Dedifferentiated amniotic fluid mesenchymal stem cell (primary cell): ENCODE measurements around the gene WHRN.

Source experiments
- DNase-seq: peaks from one replicate; pipeline ENCODE4 v3.0.0-alpha.2; 2016; ENCODE audit errors: extremely low spot score

Gene WHRN

DNA sequence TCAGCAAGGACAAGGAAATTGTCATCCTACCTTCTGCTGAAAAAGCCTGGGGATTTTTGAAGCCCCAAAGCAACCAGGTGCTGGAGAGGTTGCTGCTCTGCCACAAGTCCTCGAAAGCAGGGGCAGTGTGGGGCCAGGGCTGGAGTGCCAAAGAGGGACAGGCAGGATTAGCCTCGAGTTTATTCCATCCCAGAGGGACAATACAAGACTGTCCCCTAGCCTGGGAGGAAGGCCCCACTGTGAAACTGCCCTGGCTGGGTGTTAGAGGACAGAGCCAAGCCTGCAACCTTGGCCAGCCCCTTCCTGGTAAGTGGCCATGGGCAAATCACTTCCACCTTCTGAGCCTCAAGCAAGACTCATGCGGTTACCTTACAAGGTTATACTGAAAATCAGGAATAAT lies 55.1 kb downstream of the WHRN start:
- DNase-seq, result no peak

- no peak for DNase-seq
Observed at GRCh38 chr9:114449236-114449635, 56.0 kb downstream of the WHRN start.

GRCh38 chr9:114448706-114449105 lies 56.6 kb downstream of the WHRN start:
- no peak for DNase-seq

DNA sequence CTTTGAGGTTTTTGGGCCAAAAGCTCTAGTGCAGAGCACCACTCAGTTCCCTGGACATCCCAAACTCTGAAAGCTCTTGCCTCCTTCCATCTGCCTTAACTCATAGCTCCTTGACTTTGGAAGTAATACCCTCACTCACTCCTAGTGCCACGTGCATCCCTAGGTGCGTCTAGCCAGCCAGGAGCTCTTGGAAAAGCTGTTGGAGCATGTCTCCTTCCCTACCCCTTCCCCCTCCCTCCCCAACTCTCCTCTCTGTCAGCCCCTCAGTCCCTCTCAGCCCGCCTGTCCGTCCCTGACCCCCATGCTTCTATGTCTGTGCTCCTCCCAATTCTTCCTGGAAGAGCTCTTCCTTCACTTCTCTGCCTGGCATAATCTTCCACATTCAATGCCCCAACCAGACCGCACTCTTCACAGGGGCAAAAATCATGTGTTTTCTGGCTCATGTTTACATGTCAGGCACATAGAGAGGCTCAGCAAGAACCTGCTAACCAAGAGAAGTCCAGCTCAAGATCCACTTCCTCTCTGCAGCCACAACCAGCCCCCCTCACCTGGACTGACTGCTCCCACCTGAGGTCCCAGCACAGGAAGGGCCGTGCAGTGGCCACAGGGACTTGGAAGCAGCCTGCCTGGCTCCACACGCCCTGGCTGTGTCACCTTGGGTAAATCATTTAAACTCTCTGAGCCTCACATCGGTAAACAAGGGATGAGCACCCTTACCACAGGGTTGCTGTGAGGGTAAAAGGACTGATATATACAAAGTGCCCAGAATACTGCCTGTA lies 58.4 kb downstream of the WHRN start:
- no peak for DNase-seq

DNA sequence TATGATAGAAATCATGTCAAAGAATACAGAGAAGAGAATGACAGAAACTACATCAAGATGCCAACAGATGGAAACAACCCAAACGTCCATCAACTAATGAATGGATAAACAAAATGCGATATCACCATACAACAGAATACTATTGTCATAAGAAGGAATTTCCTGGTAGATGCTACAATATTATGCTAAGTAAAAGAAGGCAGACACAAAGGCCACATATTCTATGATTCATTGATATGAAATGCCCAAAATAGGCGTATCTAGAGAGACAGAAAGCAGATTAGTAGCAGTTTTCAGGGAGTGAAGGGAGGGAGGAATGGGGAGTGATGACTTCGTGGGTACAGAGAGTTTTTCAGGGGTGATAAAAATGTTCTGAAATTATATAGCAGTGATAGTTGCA lies 59.2 kb downstream of the WHRN start:
- peak; percentile 64 for DNase-seq

- DNase-seq, result no peak
Observed at GRCh38 chr9:114445616-114446015, 59.7 kb downstream of the WHRN start.

- no peak for DNase-seq
Observed at GRCh38 chr9:114442022-114442421, 63.3 kb downstream of the WHRN start.

GRCh38 chr9:114437401-114437893 lies 67.8 kb downstream of the WHRN start:
- DNase-seq, result no peak

DNA sequence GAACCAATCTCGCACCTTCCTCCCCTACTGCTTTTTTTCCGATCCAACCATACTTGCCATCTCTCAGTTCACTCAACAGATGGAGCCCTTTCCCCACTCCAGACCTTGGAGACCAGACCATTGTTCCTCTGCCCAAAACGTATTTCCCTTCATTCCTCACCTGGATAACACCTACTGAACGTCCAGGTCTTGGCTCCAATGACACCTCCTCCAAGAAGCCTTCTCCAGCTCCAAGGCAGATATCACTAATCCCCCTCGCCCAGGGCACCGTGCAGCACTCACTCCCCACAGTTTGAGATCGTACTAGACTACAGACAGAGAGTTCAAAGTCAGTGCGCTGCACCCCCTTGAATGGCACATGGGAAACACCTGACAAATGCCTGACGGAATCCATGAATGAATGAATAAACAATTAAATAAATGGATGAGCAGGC lies 70.4 kb downstream of the WHRN start:
- DNase-seq, result no peak

GRCh38 chr9:114433720-114434255 lies 71.5 kb downstream of the WHRN start:
- DNase-seq, result no peak

DNA sequence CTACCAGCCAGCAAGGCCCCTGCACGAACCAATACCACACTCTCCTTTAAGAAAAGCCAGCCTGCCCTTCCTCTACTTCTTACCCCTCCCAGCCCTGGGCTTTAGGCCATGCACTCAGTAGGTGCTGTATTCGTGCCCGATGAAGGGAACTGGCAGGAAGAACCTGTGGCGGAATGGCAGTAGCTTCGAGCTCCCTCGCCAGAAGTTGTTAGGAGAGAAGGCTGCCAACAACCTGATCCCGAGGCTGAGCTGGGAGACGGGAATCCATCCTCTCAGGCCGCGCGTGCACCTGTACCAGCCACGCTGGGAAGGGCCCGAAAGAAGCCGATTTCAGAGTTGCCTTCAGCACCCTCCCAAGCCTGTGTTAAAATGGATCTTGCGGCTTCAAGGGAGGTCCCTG lies 72.2 kb downstream of the WHRN start:
- DNase-seq, result no peak

GRCh38 chr9:114432323-114433067 lies 72.8 kb downstream of the WHRN start:
- no peak for DNase-seq

DNA sequence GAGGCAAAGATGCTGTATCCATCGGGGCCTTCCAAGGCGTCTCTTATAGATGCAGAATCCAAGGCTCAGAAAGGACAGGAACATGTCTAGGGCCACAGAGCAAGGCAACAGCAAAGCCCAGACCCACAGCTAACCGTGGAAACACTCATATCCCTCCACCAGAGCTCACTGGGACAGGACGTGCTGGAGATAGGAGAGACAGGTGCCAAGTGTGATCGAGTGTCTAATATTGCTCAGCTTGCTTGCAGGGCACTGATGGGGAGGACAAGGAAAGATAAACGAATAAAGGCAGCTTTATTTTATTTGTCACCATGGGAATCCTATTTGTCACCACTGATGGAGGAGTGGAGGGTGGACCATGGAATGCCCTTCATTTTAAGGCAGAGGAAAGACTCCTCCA lies 73.5 kb downstream of the WHRN start:
- DNase-seq, result no peak

DNA sequence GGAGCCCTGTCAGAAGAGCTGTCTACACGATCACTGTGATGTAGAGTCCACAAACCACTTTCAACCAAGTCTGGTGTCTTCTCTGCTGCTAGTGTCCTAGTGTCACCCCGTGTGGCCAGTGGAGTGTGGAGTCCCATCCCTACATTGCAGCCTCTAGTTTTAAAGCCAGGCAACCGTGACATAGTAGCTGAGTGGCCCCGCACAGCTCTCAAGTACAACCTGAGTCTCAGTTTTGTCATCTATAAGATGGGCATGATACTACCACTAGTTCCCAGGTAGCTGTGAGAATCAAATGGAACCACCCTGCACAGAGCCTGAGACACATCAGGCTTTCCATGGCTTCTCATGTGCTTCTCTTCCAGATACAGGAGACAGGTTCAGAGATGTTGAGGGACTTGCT lies 74.3 kb downstream of the WHRN start:
- DNase-seq, result no peak

DNA sequence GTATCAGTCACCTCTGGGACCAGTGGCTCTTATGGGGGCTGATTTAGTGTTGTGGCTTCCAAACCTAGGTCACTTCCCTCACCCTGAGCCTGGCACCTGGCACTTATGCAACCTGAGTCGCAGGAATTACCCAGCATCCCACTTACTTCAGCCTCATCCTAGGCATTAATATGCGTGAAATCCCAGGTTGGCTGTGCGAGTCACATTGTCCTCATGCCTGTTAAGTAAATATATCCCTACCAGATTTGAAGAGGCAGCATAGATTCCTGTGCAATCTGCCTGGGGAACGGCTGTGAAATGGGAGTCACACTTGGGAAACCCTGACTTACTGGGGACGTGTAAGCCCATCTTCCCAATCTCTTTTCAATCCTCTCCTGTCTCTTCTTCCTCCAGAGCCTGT lies 74.8 kb downstream of the WHRN start:
- no peak for DNase-seq

GRCh38 chr9:114429488-114429887 lies 75.8 kb downstream of the WHRN start:
- no peak for DNase-seq

DNA sequence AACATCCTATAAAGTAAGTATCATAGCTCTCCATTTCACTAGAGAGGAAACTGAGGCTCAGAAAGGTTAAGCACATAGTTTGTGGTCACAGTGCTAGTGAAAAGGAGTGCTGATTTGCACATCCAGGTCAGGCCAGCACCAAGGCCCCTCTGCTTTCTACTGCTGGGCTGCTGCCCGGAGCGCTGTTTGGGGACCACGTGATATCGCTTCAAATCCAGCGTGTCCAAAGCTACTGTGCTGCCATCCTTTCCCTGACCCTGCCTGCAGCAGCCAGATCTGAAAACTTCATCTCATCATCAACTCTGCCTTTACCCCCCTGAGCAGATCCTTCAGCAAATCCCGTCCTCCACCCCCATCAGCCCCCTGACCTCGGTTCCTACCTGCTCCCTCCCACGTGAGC lies 76.8 kb downstream of the WHRN start:
- no peak for DNase-seq

GRCh38 chr9:114427644-114428043 lies 77.6 kb downstream of the WHRN start:
- no peak for DNase-seq

- no peak for DNase-seq
Observed at GRCh38 chr9:114426046-114426948, 79.0 kb downstream of the WHRN start.

- DNase-seq, result no peak
Observed at GRCh38 chr9:114425126-114425525, 80.1 kb downstream of the WHRN start.

GRCh38 chr9:114424126-114424525 lies 81.1 kb downstream of the WHRN start:
- no peak for DNase-seq

DNA sequence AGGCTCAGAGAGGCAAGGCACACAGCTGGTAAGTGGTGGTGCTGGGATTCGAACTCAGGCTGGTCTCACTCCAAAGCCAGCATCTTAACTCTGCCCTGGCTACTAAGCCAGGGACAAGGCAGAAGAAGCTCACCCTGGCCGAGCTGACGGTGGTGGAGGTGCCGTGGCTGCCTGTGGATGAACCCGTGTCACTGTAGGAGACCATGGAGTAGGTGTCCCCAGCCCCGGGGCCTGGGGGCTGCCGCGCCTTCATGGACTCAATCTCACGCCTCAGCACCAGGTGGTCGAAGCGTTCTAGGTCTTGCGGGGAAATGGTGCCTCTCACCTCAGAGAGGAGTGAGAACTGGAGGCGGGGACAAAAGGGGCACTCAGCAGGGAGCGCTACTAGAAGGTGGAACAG lies 82.1 kb downstream of the WHRN start:
- DNase-seq, result no peak
